BLaER1 treated with 17β-estradiol and CSF1 and Interleukin-3, amounts not matched to agents 10 nM and 100 nM (cell line): ENCODE results near the gene SEMA4A.

Source experiments
- H3K27ac ChIP-seq, 11 experiments: shearing (Covaris generic); formaldehyde crosslinking; 2 replicates each; pipeline ENCODE4 v1.8.1; 2022
- H3K27me3 ChIP-seq, 11 experiments: shearing (Covaris generic); formaldehyde crosslinking; 2 replicates each; pipeline ENCODE4 v1.8.1; 2022
- H3K36me3 ChIP-seq, 11 experiments: shearing (Covaris generic); formaldehyde crosslinking; 2 replicates each; pipeline ENCODE4 v1.8.1; 2022
- H3K4me1 ChIP-seq, 10 experiments: shearing (Covaris generic); formaldehyde crosslinking; 2 replicates each; pipeline ENCODE4 v1.8.1; 2022
- H3K4me2 ChIP-seq, 11 experiments: shearing (Covaris generic); formaldehyde crosslinking; 2 replicates each; pipeline ENCODE4 v1.8.1; 2022
- H3K4me3 ChIP-seq, 10 experiments: shearing (Covaris generic); formaldehyde crosslinking; 2 replicates each; pipeline ENCODE4 v1.8.1; 2022
- H3K9ac ChIP-seq, 11 experiments: shearing (Covaris generic); formaldehyde crosslinking; 2 replicates each; pipeline ENCODE4 v1.8.1; 2022
- H3K9me3 ChIP-seq, 11 experiments: shearing (Covaris generic); formaldehyde crosslinking; replicated peaks in 1 of 11; 2 replicates each; pipeline ENCODE4 v1.8.1; 2022
- H4K20me1 ChIP-seq, 11 experiments: shearing (Covaris generic); formaldehyde crosslinking; 2 replicates each; pipeline ENCODE4 v1.8.1; 2022
- Cebpa-rat ChIP-seq, 11 experiments: shearing (Covaris generic); IDR thresholded peaks; 2 replicates each; pipeline ENCODE4 v1.8.1; 2022

Gene SEMA4A

DNA sequence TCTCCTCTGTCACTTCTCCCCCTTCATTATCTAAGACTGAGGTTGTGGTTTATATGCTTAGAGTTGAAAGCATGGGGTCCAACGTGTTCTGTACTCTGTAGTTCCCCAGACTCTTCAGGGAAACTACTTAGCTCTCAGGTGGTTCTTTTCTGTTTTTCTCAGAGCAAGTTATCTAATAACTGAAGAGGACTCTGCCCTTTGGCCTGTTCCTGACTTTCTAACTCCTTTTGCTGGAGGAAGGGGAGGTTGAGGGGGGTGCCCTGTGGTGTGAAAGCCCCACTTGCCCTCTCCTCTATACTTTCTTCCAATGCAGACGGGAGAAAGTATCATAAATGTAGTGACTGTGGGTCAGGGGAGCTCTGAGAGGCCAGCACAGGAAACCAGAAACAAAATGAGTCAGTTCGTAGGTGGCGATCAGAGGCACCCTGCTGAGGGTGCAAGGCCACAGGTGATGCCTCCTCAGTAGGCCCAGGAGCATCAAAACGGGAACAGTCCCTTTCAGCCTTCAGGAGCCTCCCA, 45.5 kb downstream of the SEMA4A start:
- H3K4me3 ChIP-seq, result no peak overlapping the region
- H3K27me3 ChIP-seq, result no peaks in the 10 kb centered on the region
- peak overlapping the region in 1 of 11 experiments; percentile 21; a peak in 1 of 22 replicates for H3K4me2 ChIP-seq
- H3K9me3 ChIP-seq, result no peaks in the 10 kb centered on the region
- no peak for TF ChIP-seq Cebpa-rat (IDR thresholded peaks at IDR 0.05)
- no peak overlapping the region for H3K9ac ChIP-seq
- peaks cover 58 to 82% (median 72%) of the 10 kb centered on the region in 11 experiments for H3K36me3 ChIP-seq
- H3K27ac ChIP-seq, result no peak overlapping the region
- peaks cover 11 to 95% (median 65%) of the 10 kb centered on the region in 11 experiments; a peak in 19 of 22 replicates for H4K20me1 ChIP-seq
- H3K4me1 ChIP-seq, result peaks cover 22 to 85% (median 41%) of the 10 kb centered on the region in 10 experiments

DNA sequence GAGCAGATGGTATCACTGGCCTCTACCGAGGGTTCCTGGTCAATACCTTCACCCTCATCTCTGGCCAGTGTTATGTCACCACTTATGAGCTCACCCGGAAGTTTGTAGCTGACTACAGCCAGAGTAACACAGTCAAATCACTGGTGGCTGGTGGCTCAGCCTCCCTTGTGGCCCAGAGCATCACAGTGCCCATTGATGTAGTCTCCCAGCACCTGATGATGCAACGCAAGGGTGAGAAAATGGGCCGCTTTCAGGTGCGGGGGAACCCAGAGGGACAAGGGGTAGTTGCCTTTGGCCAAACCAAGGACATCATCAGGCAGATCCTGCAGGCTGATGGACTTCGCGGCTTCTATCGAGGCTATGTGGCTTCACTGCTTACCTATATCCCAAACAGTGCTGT, 46.7 kb downstream of the SEMA4A start:
- H3K9ac ChIP-seq, result no peak overlapping the region

DNA sequence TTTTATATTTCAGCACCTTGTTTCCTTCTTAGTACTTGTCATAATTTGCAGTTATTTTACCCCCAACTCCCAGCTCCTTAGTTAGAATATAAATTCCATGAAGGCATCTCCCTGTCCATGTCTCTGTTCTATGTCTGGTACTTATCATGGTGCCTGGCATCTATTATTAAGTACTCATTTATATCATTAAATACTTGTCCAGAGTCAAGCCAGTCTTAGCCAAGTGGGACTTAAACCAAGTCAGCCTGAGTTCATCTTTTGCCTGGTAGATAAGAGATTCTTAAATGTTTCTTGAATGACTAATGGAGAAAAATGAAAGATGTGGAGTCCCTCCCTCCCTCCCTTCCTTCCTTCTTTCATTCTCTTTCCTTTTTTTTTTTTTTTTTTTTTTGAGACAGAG, 49.9 kb downstream of the SEMA4A start:
- H3K36me3 ChIP-seq, result peaks cover 60 to 95% (median 87%) of the 10 kb centered on the region in 11 experiments
- no peaks in the 10 kb centered on the region for H3K27me3 ChIP-seq
- no peak overlapping the region for H3K4me3 ChIP-seq
- TF ChIP-seq Cebpa-rat (IDR thresholded peaks at IDR 0.05), result no peak
- H3K9me3 ChIP-seq, result no peaks in the 10 kb centered on the region
- H3K4me2 ChIP-seq, result peak overlapping the region in 2 of 11 experiments; percentile 9 to 21; a peak in 2 of 22 replicates
- no peak overlapping the region for H3K27ac ChIP-seq
- peaks cover 9 to 76% (median 52%) of the 10 kb centered on the region in 11 experiments; a peak in 18 of 22 replicates for H4K20me1 ChIP-seq
- H3K9ac ChIP-seq, result no peak overlapping the region; a peak in 1 of 22 replicates
- H3K4me1 ChIP-seq, result peaks cover 0 to 51% (median 18%) of the 10 kb centered on the region in 10 experiments; a peak in 14 of 20 replicates

More for the DNA sequence above, 46.7 kb downstream of the SEMA4A start:
- peak overlapping the region in 3 of 11 experiments; percentile 63 to 83 (median 78); a peak in 7 of 22 replicates for H3K4me2 ChIP-seq
- peaks cover 61 to 94% (median 83%) of the 10 kb centered on the region in 11 experiments for H3K36me3 ChIP-seq
- H3K27me3 ChIP-seq, result no peaks in the 10 kb centered on the region
- H4K20me1 ChIP-seq, result peaks cover 11 to 95% (median 69%) of the 10 kb centered on the region in 11 experiments; a peak in 18 of 22 replicates
- H3K4me3 ChIP-seq, result no peak overlapping the region
- H3K4me1 ChIP-seq, result peaks cover 13 to 78% (median 33%) of the 10 kb centered on the region in 10 experiments
- H3K27ac ChIP-seq, result no peak overlapping the region
- no peak for TF ChIP-seq Cebpa-rat (IDR thresholded peaks at IDR 0.05)
- no peaks in the 10 kb centered on the region for H3K9me3 ChIP-seq

DNA sequence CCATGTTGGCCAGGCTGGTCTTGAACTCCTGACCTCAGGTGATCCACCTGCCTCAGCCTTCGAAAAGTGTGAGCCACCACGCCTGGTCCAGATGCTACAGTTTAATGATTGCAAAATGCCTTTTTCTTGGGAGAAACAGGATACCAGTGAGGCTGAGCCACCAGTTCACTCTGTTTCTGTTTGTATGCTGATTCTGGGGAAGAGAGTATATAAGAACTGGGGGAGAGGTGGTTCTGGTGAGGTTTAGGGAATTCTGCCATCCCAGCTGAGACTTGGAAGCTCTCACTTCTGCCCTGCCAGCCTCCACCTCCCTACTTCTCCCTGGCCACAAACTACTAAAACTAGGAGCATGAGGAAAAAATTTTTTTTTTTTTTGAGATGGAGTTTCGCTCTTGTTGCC, 51.3 kb downstream of the SEMA4A start:
- Histone ChIP-seq H3K4me3 (no peak overlapping the region), H3K36me3 (peaks cover 60 to 95% (median 87%) of the 10 kb centered on the region in 11 experiments)

DNA sequence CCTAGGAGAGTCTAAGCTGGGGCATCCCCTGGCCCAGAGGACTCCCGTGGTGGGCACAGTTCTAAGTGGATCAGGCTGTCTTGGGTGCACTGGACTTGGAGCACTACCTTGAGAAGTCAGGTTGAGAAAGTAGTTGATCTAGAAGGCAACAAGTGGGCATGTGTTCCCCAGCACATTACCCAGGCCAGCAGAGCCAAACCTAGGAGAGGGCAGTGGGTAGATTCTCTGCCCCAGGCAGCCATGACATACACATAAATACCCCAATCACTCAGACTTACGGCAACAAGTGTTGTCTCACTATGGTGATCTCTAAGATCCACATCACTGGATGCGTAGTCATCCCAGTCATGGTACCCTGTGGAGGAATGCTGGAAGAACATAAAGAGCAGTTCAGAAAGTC, 57.9 kb downstream of the SEMA4A start:
- no peak overlapping the region for H3K4me2 ChIP-seq
- H3K36me3 ChIP-seq, result peaks cover 50 to 84% (median 70%) of the 10 kb centered on the region in 11 experiments
- H3K4me1 ChIP-seq, result peaks cover 15 to 34% (median 21%) of the 10 kb centered on the region in 10 experiments
- H3K27me3 ChIP-seq, result no peaks in the 10 kb centered on the region
- no peaks in the 10 kb centered on the region for H3K9me3 ChIP-seq
- no peak overlapping the region for H3K27ac ChIP-seq
- H3K4me3 ChIP-seq, result no peak overlapping the region
- TF ChIP-seq Cebpa-rat (IDR thresholded peaks at IDR 0.05), result no peak
- H3K9ac ChIP-seq, result no peak overlapping the region
- peaks cover 0 to 17% (median 3%) of the 10 kb centered on the region in 11 experiments; a peak in 6 of 22 replicates for H4K20me1 ChIP-seq

More for the DNA sequence above, 51.3 kb downstream of the SEMA4A start:
- H3K9me3 ChIP-seq, result no peaks in the 10 kb centered on the region
- no peak overlapping the region for H3K9ac ChIP-seq
- no peak overlapping the region for H3K27ac ChIP-seq
- no peaks in the 10 kb centered on the region for H3K27me3 ChIP-seq
- H4K20me1 ChIP-seq, result peaks cover 0 to 62% (median 38%) of the 10 kb centered on the region in 11 experiments; a peak in 16 of 22 replicates
- peaks cover 0 to 37% (median 16%) of the 10 kb centered on the region in 10 experiments; a peak in 14 of 20 replicates for H3K4me1 ChIP-seq
- no peak for TF ChIP-seq Cebpa-rat (IDR thresholded peaks at IDR 0.05)
- H3K4me2 ChIP-seq, result no peak overlapping the region

DNA sequence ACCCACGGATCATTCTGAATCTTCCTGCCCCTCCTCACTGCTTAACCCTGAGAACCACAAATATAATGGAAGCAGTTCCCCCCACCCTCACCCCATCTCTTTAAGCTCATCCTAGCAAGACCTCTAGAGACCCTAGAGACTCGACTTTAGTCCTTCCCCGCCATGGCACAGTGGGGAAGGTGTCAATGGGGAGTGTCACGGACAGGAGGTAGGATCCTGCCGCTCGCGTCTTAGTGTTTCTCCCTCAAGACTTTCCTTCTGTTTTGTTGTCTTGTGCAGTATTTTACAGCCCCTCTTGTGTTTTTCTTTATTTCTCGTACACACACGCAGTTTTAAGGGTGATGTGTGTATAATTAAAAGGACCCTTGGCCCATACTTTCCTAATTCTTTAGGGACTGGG, 58.7 kb downstream of the SEMA4A start:
- Histone ChIP-seq H3K27me3 (no peaks in the 10 kb centered on the region), H3K4me2 (peak overlapping the region; percentile 65 to 97 (median 90)), H4K20me1 (peaks cover 0 to 13% (median 0%) of the 10 kb centered on the region in 11 experiments; a peak in 4 of 22 replicates), H3K4me1 (peaks cover 16 to 41% (median 24%) of the 10 kb centered on the region in 10 experiments), H3K27ac (peak overlapping the region; percentile 89 to 96 (median 94); a peak in 20 of 22 replicates), H3K9me3 (peaks cover 0 to 4% (median 0%) of the 10 kb centered on the region in 11 experiments; a peak in 3 of 22 replicates), H3K9ac (peak overlapping the region; percentile 87 to 95 (median 93)), H3K4me3 (peak overlapping the region; percentile 68 to 82 (median 71); a peak in 18 of 20 replicates), H3K36me3 (peaks cover 42 to 80% (median 67%) of the 10 kb centered on the region in 11 experiments)
- no peak for TF ChIP-seq Cebpa-rat (IDR thresholded peaks at IDR 0.05)

DNA sequence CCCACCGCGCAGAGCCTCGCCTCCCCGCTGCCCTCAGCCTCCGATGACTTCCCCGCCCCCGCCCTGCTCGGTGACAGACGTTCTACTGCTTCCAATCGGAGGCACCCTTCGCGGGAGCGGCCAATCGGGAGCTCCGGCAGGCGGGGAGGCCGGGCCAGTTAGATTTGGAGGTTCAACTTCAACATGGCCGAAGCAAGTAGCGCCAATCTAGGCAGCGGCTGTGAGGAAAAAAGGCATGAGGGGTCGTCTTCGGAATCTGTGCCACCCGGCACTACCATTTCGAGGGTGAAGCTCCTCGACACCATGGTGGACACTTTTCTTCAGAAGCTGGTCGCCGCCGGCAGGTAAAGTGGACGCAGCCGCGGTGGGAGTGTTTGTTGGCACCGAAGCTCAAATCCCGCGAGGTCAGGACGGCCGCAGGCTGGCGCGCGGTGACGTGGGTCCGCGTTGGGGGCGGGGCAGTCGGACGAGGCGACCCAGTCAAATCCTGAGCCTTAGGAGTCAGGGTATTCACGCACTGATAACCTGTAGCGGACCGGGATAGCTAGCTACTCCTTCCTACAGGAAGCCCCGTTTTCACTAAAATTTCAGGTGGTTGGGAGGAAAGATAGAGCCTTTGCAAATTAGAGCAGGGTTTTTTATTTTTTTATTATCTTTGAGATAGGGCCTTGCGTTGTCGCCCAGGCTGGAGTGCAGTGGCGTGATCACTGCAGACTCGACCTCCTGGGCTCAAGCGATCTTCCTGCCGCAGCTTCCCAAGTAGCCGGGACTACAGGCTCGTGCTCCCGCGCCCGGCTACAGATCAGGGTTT, 59.7 kb downstream of the SEMA4A start, which contains the start of gene PMF1:
Gene PMF1 (plus strand): TSS at position 175 of the 811 bp plus-strand sequence. CDS start 9 bp downstream, at position 184.
- TF ChIP-seq Cebpa-rat (IDR thresholded peaks at IDR 0.05), result no peak
- peaks cover 36 to 71% (median 59%) of the 10 kb centered on the region in 11 experiments for H3K36me3 ChIP-seq

DNA sequence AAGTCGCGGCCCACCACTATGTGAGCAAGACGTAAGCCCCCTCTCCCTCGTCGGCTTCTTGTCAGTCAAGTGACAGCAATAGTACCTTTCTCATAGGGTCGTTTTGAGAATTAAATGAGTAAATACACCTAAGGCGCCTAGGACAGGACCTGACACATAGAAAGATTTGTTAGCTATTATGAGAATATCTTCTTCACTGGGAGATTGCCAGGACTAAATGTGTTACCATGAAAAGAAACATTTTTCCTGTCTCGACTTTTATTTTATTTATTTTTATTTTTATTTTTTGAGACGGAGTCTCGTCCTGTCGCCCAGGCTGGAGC, 60.2 kb downstream of the SEMA4A start:
- Histone ChIP-seq H3K27me3 (no peaks in the 10 kb centered on the region), H4K20me1 (peaks cover 0 to 24% (median 0%) of the 10 kb centered on the region in 11 experiments; a peak in 4 of 22 replicates), H3K4me2 (peak overlapping the region; percentile 84 to 97 (median 93)), H3K27ac (peak overlapping the region; percentile 89 to 96 (median 94)), H3K4me3 (peak overlapping the region; percentile 68 to 82 (median 71)), H3K4me1 (peaks cover 19 to 56% (median 37%) of the 10 kb centered on the region in 10 experiments), H3K9ac (peak overlapping the region; percentile 87 to 95 (median 93)), H3K36me3 (peaks cover 31 to 68% (median 53%) of the 10 kb centered on the region in 11 experiments), H3K9me3 (peaks cover 0 to 4% (median 0%) of the 10 kb centered on the region in 11 experiments; a peak in 3 of 22 replicates)
- no peak for TF ChIP-seq Cebpa-rat (IDR thresholded peaks at IDR 0.05)

More for the DNA sequence above, 59.7 kb downstream of the SEMA4A start, which contains the start of gene PMF1:
- peak within 1 kb of the TSS; percentile 87 to 95 (median 93) for H3K9ac ChIP-seq
- peak within 1 kb of the TSS; percentile 89 to 96 (median 94) for H3K27ac ChIP-seq
- peaks cover 0 to 4% (median 0%) of the 10 kb centered on the region in 11 experiments; a peak in 3 of 22 replicates for H3K9me3 ChIP-seq
- peak within 1 kb of the TSS; percentile 68 to 82 (median 71) for H3K4me3 ChIP-seq
- no peaks in the 10 kb centered on the region for H3K27me3 ChIP-seq
- H3K4me2 ChIP-seq, result peak within 1 kb of the TSS; percentile 84 to 97 (median 93)
- peaks cover 19 to 50% (median 33%) of the 10 kb centered on the region in 10 experiments for H3K4me1 ChIP-seq
- H4K20me1 ChIP-seq, result peaks cover 0 to 19% (median 0%) of the 10 kb centered on the region in 11 experiments; a peak in 4 of 22 replicates
